Measurements from ENCODE around the gene PRKX. TPM values are rescaled to one million over a fixed set of nuclear protein-coding genes. Genes with fewer than 3 reads are reported as not detected.
"Not testable (repeated sequence)": the region's sequence is repeated elsewhere in the genome, so short reads cannot be mapped to it uniquely, and the experiment has no call there.

Gene PRKX
- total and polyA plus RNA-seq, 2 experiments from 2014 or later = 12.1 to 18.2 TPM

- H3K36me3 ChIP-seq (replicated peaks; ENCODE audit: insufficient read depth, low read depth) = no peaks in the 10 kb centered on the region
- no peaks in the 10 kb centered on the region for H3K9me2 ChIP-seq (replicated peaks; ENCODE audit: insufficient read depth)
- TF ChIP-seq EZH2 (IDR thresholded peaks at IDR 0.05; ENCODE audit: borderline replicate concordance) (no peak), CTCF (IDR thresholded peaks at IDR 0.05; ENCODE audit: poor library complexity) (no peak), EZH2phosphoT487 (IDR thresholded peaks at IDR 0.05; ENCODE audit: low read depth, severe bottlenecking, unreplicated experiment) (no peak)
- no peaks in the 10 kb centered on the region for H3K9me3 ChIP-seq (ENCODE audit: low read depth)
- H4K20me1 ChIP-seq (ENCODE audit: insufficient read depth, poor library complexity, severe bottlenecking) = no peaks in the 10 kb centered on the region
- WGBS (ENCODE audit: low lambda C conversion rate, missing lambda C conversion rate) = 62% methylated on average over 3 of the region's 3 CpGs
- DNase-seq (ENCODE audit: low spot score) = no peak
- no peaks in the 10 kb centered on the region for H3K27me3 ChIP-seq
- no peaks in the 10 kb centered on the region for H3K79me2 ChIP-seq
- H3K4me2 ChIP-seq = no peak overlapping the region
- H3K4me1 ChIP-seq (ENCODE audit: insufficient read depth) = no peaks in the 10 kb centered on the region
- H3K4me3 ChIP-seq = no peak overlapping the region
- H2AFZ ChIP-seq = no peak overlapping the region
- no peak overlapping the region for H3K27ac ChIP-seq
Observed at GRCh38 chrX:3748052-3748559, 34.7 kb upstream of the PRKX start.

- no peak for DNase-seq (ENCODE audit: low spot score)
- no peak for TF ChIP-seq CTCF (IDR thresholded peaks at IDR 0.05; ENCODE audit: poor library complexity)
- no peak for TF ChIP-seq EZH2phosphoT487 (IDR thresholded peaks at IDR 0.05; ENCODE audit: low read depth, severe bottlenecking, unreplicated experiment)
- no peak for TF ChIP-seq EZH2 (IDR thresholded peaks at IDR 0.05; ENCODE audit: borderline replicate concordance)
- 68% methylated on average over 8 of the region's 8 CpGs for WGBS (ENCODE audit: low lambda C conversion rate, missing lambda C conversion rate)
Observed at GRCh38 chrX:3743801-3744439, 30.5 kb upstream of the PRKX start.

GRCh38 chrX:3740946-3741345 is 27.5 kb upstream of the PRKX start:
- not testable (repeated sequence) for H3K4me1 ChIP-seq (ENCODE audit: insufficient read depth); H3K36me3 ChIP-seq (replicated peaks; ENCODE audit: insufficient read depth, low read depth); H3K79me2 ChIP-seq; H3K4me2 ChIP-seq; H2AFZ ChIP-seq; H3K27ac ChIP-seq; H3K27me3 ChIP-seq; DNase-seq (ENCODE audit: low spot score); H3K4me3 ChIP-seq; H3K9me2 ChIP-seq (replicated peaks; ENCODE audit: insufficient read depth); H3K9me3 ChIP-seq (ENCODE audit: low read depth); H4K20me1 ChIP-seq (ENCODE audit: insufficient read depth, poor library complexity, severe bottlenecking)
- 95% methylated on average over 8 of the region's 8 CpGs for WGBS (ENCODE audit: low lambda C conversion rate, missing lambda C conversion rate)

More at GRCh38 chrX:3743801-3744439, 30.5 kb upstream of the PRKX start:
- H3K79me2 ChIP-seq = no peaks in the 10 kb centered on the region
- no peak overlapping the region for H2AFZ ChIP-seq
- no peaks in the 10 kb centered on the region for H3K4me1 ChIP-seq (ENCODE audit: insufficient read depth)
- no peaks in the 10 kb centered on the region for H4K20me1 ChIP-seq (ENCODE audit: insufficient read depth, poor library complexity, severe bottlenecking)
- no peaks in the 10 kb centered on the region for H3K9me3 ChIP-seq (ENCODE audit: low read depth)
- H3K4me3 ChIP-seq = no peak overlapping the region
- no peaks in the 10 kb centered on the region for H3K27me3 ChIP-seq
- H3K9me2 ChIP-seq (replicated peaks; ENCODE audit: insufficient read depth) = no peaks in the 10 kb centered on the region
- no peak overlapping the region for H3K27ac ChIP-seq
- H3K4me2 ChIP-seq = no peak overlapping the region
- no peaks in the 10 kb centered on the region for H3K36me3 ChIP-seq (replicated peaks; ENCODE audit: insufficient read depth, low read depth)

GRCh38 chrX:3738509-3738908 is 25.1 kb upstream of the PRKX start:
- no peaks in the 10 kb centered on the region for H3K79me2 ChIP-seq
- no peaks in the 10 kb centered on the region for H3K4me1 ChIP-seq (ENCODE audit: insufficient read depth)
- H3K36me3 ChIP-seq (replicated peaks; ENCODE audit: insufficient read depth, low read depth) = no peaks in the 10 kb centered on the region
- TF ChIP-seq EZH2 (IDR thresholded peaks at IDR 0.05; ENCODE audit: borderline replicate concordance) = no peak
- TF ChIP-seq EZH2phosphoT487 (IDR thresholded peaks at IDR 0.05; ENCODE audit: low read depth, severe bottlenecking, unreplicated experiment) = no peak
- no peak for TF ChIP-seq CTCF (IDR thresholded peaks at IDR 0.05; ENCODE audit: poor library complexity)
- no peak overlapping the region for H3K27ac ChIP-seq
- no peak for DNase-seq (ENCODE audit: low spot score)
- H4K20me1 ChIP-seq (ENCODE audit: insufficient read depth, poor library complexity, severe bottlenecking) = no peaks in the 10 kb centered on the region
- no peak overlapping the region for H3K4me3 ChIP-seq
- H3K4me2 ChIP-seq = no peak overlapping the region
- no peak overlapping the region for H2AFZ ChIP-seq
- H3K27me3 ChIP-seq = no peaks in the 10 kb centered on the region
- H3K9me2 ChIP-seq (replicated peaks; ENCODE audit: insufficient read depth) = no peaks in the 10 kb centered on the region
- H3K9me3 ChIP-seq (ENCODE audit: low read depth) = no peaks in the 10 kb centered on the region

- DNase-seq (ENCODE audit: low spot score); H3K9me3 ChIP-seq (ENCODE audit: low read depth); H3K79me2 ChIP-seq; H3K4me2 ChIP-seq; H3K36me3 ChIP-seq (replicated peaks; ENCODE audit: insufficient read depth, low read depth); H3K27ac ChIP-seq; H3K9me2 ChIP-seq (replicated peaks; ENCODE audit: insufficient read depth); H2AFZ ChIP-seq; H4K20me1 ChIP-seq (ENCODE audit: insufficient read depth, poor library complexity, severe bottlenecking); H3K4me1 ChIP-seq (ENCODE audit: insufficient read depth); H3K4me3 ChIP-seq; H3K27me3 ChIP-seq: not testable (repeated sequence)
- WGBS (ENCODE audit: low lambda C conversion rate, missing lambda C conversion rate) = 86% methylated on average over 11 of the region's 11 CpGs
Observed at GRCh38 chrX:3736536-3736935, 23.1 kb upstream of the PRKX start.

- H3K4me3 ChIP-seq; H3K9me3 ChIP-seq (ENCODE audit: low read depth); H3K79me2 ChIP-seq; H3K27me3 ChIP-seq; H3K4me2 ChIP-seq; H3K36me3 ChIP-seq (replicated peaks; ENCODE audit: insufficient read depth, low read depth); H3K4me1 ChIP-seq (ENCODE audit: insufficient read depth); H2AFZ ChIP-seq; H4K20me1 ChIP-seq (ENCODE audit: insufficient read depth, poor library complexity, severe bottlenecking); DNase-seq (ENCODE audit: low spot score); H3K27ac ChIP-seq; H3K9me2 ChIP-seq (replicated peaks; ENCODE audit: insufficient read depth): not testable (repeated sequence)
- 79% methylated on average over 6 of the region's 6 CpGs for WGBS (ENCODE audit: low lambda C conversion rate, missing lambda C conversion rate)
Observed at GRCh38 chrX:3735891-3736290, 22.4 kb upstream of the PRKX start.

All from hepatocyte (in vitro differentiated cells).